Activated CD4-positive, alpha-beta T cell treated with anti-CD3 and anti-CD28 coated beads, Interleukin-10, Interleukin-2, amounts not matched to agents 100 ng/mL and 50 ng/mL, durations not matched to agents 16 hours and 8 hours (primary cell): ENCODE measurements around the gene COLEC11.
"Not testable (repeated sequence)": the region's sequence is repeated elsewhere in the genome, so short reads cannot be mapped to it uniquely, and the experiment has no call there.

Source experiments
- DNase-seq: peaks from one replicate; pipeline ENCODE4 v3.0.0-alpha.2; 2020

The COLEC11 gene

DNA sequence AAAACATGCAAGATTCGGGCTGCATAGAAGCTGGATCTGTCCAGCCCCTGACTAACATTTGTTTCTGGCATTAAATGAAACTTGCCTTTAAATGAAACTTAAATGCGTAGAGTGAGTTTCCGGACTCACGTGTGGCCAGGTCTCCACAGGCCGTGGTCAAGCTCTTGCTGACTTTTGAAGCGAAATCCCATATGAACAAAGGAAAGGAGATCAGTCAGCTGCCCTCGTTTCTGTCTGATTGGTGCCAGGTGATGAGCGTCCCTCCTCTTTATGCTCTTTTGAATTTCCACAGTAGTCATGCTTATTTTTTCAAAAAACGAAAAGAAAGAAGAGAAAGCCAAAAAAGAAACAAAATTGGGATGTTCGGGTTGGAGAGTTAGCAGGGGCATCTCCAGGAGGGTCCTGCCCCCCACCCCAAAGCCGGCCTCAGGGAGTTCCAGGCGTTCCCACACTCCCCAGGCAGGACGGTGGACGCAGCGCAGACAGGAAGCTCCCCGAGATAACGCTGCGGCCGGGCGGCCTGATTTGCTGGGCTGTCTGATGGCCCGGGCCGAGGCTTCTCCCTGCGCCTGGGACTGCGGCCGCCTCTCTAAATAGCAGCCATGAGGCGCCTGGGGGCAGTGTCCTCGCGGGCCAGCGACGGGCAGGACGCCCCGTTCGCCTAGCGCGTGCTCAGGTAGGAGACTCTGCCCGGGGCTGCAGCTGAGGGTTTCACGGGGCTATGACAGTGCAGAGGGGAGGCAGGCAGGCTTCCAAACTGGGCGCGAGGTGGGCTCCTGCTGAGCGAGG lies at the start of gene COLEC11:
Gene COLEC11 (plus strand): TSS at position 620 of the 789 bp plus-strand sequence. CDS start 9,229 bp downstream, outside the sequence.
- DNase-seq, result no peak

DNA sequence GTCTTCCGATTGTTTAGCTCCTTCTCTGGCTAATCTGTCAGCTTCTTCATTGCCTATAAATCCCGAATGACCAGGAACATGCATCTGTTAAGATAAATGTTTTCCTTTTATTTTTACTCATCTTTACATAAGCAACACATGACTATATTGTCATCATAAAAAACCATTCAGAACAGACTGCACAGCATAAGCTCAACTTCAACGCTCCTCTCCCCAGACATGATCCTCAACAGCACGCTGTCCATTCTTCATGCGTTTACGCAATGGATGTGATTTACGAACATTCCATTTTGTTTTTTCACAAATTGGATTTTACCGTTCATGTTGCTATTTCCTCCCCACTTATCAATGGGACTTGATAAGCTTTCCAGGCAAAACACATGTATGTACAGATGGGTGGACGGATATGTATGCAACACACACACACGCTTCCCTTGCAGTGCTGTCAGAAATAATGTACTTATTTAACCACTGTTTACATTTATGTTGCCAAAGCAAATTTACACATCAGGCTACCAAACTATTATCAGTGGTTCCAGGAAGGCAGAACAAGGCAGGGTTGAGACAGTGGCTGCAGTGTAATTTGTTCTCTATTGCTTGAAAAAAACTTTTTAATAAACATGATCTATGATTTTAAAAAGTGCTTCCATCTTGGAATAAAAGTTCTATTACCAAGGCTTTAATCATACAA lies 49.0 kb upstream of the COLEC11 start:
- DNase-seq, result no peak

GRCh38 chr2:3547915-3548314 lies 47.0 kb upstream of the COLEC11 start:
- DNase-seq, result no peak

DNA sequence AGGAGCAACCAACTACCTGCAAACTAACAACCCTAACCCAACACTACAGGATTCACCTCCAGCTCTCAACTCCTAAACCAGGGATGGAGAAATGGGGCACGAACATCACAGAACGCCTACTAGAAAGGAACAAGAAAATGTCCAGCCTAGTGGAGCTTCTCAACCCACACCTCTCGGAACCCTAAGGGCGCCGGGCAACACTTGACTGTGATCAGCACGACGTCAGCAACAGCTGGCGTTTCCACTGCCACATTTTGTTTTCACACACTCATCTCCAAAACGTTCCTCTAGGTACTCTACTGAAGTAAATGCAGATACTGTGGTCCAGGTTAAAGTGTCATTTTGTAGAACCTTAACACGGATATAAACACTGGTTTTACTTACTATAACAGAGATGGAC lies 41.0 kb upstream of the COLEC11 start:
- no peak for DNase-seq

DNA sequence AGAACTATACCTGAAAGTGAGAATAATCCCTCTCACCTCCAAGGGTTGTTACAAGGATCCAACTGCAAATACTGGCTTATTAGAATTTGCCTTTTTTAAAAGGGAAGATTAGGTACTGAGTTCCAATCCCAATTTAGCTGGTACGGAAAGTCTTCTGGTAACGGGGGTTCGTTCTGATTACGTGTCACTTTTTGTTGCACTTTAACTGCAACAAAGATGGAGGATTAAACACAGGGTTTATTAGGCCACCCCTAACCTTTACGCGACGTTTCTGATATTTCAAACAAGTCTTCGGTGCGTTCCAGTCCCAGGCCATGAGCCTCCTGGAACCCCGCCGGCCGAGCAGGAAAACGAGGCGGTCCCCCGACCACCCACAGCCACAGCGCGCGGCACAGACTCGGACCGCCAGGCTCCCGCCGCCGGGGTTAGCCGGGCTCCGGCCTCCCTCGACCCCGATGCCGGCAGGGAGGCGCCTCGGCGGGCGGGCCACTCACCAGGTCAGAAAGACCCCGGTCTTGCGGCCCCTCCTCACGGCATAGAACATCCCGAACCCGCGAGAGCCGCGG lies 37.2 kb upstream of the COLEC11 start:
- no peak for DNase-seq

DNA sequence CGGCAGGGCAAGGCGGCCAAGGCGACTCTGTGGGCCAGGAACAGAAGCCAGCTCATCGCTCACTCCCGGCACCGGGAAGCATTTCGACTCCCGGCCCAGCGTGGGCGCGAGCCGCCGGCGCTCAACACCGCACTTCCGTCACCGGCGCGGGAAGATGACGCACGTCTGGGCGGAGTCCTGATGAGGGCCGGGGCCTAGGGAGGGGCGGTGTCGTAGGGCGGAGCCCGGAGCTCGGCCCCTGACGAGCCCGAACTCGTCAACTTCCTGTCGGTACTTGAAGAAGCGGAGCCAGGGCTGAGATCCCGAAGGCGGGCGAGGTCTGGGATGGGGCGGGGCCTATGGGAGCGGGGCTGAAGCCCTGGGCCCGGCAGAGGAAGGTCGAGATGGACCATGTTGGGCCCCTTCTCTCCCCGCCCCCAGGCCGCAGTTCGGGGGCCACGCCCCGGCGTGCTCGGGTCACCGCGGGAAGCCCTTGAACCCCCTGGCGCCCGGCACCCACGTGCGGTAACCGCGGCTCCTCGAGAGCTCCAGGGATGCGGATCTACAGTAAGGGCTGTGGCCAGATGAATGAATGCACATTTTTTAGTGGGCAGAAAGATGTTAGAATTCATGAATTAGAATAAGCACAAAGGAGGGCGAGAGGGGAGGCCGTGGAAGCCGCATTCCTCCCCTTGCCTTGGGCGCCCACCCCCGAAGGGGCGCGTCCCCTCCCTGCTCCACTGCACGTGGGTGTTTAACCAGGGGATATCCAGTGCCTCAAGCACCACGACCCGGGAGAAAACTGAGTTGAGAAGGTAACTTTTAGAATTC lies 36.5 kb upstream of the COLEC11 start, which contains the start of gene RNASEH1:
Gene RNASEH1 (minus strand): TSS at position 129 of the 810 bp plus-strand sequence. CDS start 73 bp downstream, at position 56.
- peak; percentile 99 for DNase-seq

DNA sequence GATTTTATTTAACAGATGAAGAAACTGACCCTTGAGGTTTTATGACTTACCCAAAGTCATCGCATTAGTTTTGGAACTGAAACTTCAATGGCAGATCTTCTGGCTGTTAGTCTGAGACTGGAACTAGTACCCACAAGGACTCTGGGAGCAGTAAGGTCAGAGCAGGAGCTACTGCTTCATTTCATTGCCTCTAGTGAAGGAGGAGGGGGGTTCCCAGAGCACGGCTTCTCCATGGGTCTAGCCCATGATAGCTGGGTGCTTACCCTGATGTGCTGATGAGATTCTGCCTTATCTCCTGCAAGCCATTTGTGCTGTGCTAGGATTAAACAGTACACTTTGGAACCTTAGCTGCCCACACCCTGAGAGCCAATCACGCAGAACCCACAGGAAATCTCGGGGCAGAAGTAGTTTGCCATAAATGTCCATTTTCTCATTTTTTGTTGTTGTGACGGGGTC lies 31.4 kb upstream of the COLEC11 start:
- no peak for DNase-seq

DNA sequence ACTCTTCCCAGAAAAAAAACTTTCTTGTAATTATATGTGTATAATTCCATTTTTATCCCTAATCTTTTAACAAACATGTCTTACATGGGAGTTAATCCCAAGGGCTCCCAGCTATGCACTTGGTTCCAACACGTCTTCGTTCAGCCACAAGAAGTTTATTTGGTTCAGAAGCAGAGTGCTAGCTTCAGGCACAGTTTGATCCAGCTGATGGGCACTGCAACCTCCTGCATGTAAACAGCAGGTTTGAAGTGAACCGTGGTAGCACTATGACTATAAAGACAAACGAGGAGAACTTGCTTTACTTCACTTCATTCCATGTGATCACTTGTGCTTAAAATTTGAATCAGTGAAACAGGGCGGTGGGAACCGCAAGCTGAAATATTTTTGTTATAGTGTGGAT lies 29.8 kb upstream of the COLEC11 start:
- no peak for DNase-seq

- DNase-seq, result no peak
Observed at GRCh38 chr2:3566806-3567205, 28.1 kb upstream of the COLEC11 start.

GRCh38 chr2:3569656-3570055 lies 25.3 kb upstream of the COLEC11 start:
- DNase-seq, result not testable (repeated sequence)

DNA sequence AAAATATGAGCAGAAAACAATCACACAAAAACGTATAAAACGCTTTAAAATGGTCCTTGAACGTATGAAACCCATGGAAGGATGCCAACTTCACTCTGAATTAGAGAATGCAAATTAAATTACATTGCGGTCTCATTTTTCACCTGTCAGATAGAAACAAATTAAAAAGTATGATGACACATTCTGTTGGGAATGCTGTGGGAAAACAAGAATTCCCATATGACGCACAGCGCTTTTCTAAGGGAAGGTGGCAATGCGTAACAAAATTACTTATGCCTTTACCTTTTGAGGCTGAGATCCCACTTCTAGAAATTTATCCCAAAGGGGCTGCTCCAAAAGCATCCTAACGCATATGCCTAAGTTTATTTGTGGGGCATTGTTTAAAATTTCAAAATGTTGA lies 23.6 kb upstream of the COLEC11 start:
- no peak for DNase-seq

GRCh38 chr2:3572620-3573019 lies 22.3 kb upstream of the COLEC11 start:
- no peak for DNase-seq

DNA sequence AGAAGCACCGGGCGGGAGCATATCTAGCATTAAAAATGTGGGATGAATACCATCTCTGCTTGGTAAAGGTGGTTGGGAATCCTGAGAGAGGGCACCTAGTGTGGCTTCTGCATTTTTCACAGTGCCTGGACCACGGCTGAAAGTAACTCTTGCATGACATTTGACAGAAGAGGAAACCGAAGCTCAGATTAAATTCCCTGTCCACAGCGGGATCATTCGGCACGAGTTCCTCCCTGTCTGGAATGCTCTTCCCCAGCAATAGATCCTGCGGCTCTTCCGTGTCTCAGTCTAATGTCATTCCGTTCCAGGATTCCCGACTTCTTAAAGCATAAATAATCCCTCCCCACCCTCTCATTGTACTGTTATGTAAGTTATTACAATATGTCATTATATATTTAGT lies 20.8 kb upstream of the COLEC11 start:
- no peak for DNase-seq

- peak; percentile 27 for DNase-seq
Observed at GRCh38 chr2:3575534-3576262, 19.2 kb upstream of the COLEC11 start.

- DNase-seq, result not testable (repeated sequence)
Observed at GRCh38 chr2:3576263-3576630, 18.7 kb upstream of the COLEC11 start.

DNA sequence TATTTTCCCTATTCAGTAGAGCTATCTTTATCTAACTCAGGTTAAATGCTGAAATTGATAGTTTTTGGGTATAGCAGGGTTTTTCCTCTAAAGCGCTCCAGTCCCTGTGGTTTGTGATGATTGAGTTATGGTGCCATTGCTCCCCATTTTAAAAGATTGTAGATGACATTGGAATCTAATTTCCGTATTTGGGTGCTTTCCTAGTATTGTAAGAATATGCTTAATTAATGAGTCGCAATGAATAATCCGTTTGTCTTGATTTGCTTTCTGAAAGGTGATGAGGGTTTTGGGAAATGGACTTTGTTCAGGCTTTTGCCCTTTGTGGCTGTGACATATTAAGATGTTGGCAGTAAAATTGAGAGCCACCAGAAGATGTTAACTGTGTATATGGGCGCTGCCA lies 15.9 kb upstream of the COLEC11 start:
- no peak for DNase-seq

GRCh38 chr2:3580449-3580848 lies 14.5 kb upstream of the COLEC11 start:
- no peak for DNase-seq

- no peak for DNase-seq
Observed at GRCh38 chr2:3581367-3582262, 13.3 kb upstream of the COLEC11 start.

- DNase-seq, result no peak
Observed at GRCh38 chr2:3584076-3584475, 10.8 kb upstream of the COLEC11 start.

- DNase-seq, result no peak
Observed at GRCh38 chr2:3584608-3585260, 10.2 kb upstream of the COLEC11 start.
